NCI-H128 (cell line): Measurements from ENCODE around the gene FURIN.
"Not testable (repeated sequence)": the region's sequence is repeated elsewhere in the genome, so short reads cannot be mapped to it uniquely, and the experiment has no call there.

Experiments
- DNase-seq: peaks from one replicate; lab custom pipeline; 2025; ENCODE audit not compliant: unreplicated experiment; lab: John Stamatoyannopoulos, UW

The FURIN gene

GRCh38 chr15:90914305-90915080, 46.1 kb downstream of the FURIN start:
- DNase-seq: no peak

GRCh38 chr15:90915216-90915807, 46.9 kb downstream of the FURIN start:
- no peak for DNase-seq

GRCh38 chr15:90915808-90916440, 47.5 kb downstream of the FURIN start:
- DNase-seq: no peak

- no peak for DNase-seq
These were observed 48.1 kb downstream of the FURIN start for GRCh38 chr15:90916461-90916860.

DNA sequence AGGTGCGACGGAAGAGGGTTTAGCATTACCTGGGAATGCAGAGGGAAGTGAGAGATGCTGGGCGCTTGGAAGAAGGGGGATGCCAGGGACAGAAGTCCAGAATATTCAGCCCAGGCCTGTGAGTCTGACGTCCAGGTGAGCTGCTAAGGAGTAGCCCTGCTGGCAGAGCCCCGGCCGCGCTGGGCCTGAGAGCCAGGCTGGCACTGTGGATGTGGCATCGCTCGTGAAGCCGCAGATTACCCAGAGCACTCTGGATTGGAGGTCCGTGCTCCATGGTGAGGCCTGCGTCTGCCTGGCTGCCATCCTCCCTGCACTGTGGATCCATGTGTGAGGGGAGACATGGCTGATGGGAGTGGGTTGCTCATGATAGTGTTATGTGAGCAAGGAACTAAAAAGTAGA, 49.2 kb downstream of the FURIN start:
- no peak for DNase-seq

DNA sequence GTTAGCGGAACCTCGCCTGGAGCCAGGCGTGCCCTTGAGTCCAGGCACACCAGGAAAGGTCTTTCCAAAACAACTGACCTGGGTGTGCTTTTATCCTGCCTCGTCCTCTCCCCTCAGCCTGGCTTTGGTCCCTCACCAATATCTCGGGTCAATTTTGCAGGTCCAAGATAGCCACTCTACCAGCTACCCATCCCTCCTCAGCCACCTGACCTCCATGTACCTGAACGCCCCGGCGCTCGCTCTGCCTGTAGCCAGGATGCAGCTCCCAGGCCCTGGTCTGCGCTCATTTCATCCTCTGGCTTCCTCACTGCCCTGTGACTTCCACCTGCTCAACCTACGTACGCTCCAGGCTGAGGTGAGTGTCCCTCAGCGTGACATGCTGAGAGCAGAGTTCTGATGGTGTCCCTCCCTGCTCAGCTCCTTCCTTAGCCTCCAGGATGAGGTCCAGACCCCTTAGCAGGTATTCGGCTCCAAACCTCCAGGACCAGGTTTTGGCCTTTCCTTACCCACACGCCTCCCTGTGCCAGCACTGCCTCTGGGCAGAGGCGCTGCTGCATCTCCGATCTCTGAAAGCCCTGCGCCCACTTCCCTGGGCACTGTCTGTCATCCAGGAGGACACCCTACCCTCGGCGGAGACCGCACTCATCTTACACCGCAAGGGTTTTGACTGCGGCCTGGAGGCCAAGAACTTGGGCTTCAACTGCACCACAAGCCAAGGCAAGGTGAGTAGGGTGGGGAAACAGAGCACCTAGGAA, 49.8 kb downstream of the FURIN start:
- no peak for DNase-seq

GRCh38 chr15:90918835-90919234, 50.4 kb downstream of the FURIN start:
- no peak for DNase-seq

- DNase-seq: no peak
These were observed 53.5 kb downstream of the FURIN start for GRCh38 chr15:90921887-90922286.

- DNase-seq: not testable (repeated sequence)
These were observed 54.4 kb downstream of the FURIN start for GRCh38 chr15:90922712-90923322.

DNA sequence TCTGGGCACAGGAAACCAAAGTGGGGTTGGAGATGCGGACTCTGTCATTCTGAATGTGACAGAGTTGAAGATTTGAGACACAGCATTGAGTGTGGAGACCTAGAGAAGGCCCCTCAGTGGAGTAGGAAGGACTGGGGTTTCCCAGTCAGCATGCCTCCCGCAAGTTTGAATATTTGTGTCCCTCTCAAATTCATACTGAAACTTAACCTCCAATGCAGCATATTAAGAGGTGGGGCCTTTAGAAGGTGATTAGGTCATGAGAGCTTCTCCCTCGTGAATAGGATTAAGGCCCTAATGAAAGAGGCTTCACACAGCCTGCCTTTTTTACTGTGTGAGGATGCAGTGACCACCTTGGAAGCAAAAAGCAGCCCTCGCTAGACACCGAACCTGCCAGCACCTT, 56.0 kb downstream of the FURIN start:
- no peak for DNase-seq

- DNase-seq: not testable (repeated sequence)
These were observed 58.4 kb downstream of the FURIN start for GRCh38 chr15:90926766-90927165.

GRCh38 chr15:90928106-90928505, 59.7 kb downstream of the FURIN start:
- not testable (repeated sequence) for DNase-seq

GRCh38 chr15:90929246-90930019, 61.0 kb downstream of the FURIN start:
- no peak for DNase-seq

GRCh38 chr15:90930861-90931574, 62.6 kb downstream of the FURIN start:
- DNase-seq: no peak

DNA sequence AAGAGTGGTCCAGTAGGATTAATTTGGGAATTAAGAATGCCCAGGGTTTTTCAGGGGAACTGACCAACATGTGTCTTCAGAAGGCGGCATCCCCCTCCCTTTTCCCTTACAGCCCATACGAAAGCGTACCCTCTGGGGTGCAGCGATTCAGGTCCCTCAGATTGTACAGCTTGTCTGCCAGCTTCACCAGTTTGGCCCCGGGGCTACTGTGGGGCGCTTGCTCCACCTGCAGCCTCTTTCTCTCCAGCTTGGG, 63.1 kb downstream of the FURIN start:
- no peak for DNase-seq

DNA sequence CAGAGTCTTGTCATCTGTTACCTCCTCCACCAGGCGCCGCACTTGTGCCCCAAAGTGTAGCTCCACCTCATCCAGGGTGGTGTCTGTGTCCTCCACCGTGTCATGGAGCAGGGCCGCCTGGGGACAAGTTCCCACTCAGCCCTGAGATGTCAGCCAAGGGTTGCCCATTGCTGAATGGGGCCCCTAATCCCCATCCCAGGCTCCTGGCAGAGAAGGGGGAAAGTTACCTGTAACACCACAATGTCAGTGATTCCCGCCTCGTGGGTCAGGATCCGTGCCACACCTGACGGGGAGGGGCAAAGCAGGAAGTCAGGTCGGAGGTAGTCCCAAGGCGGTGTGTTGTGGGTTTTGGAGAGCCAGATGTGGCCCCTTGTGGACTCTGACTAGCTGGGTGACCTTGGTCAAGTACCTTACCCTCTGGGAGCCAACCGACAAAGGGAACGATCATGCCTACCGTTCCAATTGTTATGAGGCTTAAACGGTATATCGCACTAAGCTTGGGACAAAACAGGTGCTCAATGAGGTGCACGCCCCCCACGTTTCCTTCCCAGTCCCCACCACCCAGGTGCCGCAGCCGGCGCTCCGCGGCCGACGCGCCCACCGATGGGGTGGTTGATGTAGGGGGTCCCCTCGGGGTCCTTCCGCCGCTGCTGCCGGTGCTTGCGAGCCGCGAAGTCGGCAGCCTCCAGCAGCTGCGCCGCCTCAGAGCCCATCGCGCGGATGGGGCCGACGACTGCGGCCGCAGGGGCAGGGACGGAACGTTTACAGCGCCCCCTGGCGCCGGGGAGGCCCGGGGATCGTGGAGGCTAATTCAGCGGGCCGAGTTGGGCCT, 63.7 kb downstream of the FURIN start, which contains the start of gene HDDC3:
HDDC3 (minus strand) TSS at position 722 of the 832 bp plus-strand sequence; CDS start at position 713, 9 bp downstream.
- peak; percentile 81 for DNase-seq

DNA sequence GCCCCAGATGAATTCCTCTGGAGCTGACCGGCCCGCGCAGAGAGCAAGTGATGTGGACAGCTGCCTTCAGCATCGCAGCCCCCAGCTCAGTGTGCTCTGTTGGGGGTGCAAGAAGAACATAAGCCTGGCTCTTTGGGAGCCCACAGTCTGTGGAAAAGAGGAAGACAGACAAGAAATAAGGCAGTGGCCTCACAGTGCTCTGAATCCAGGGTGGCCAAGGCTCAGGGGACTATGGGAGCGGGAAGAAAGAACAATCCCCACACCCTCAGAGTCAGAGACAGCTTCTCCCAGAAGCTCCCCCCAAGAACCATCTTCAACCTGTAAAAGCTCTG, 64.2 kb downstream of the FURIN start:
- DNase-seq: no peak
